ENCODE measurements around the gene COL15A1.

COL15A1 gene

DNA sequence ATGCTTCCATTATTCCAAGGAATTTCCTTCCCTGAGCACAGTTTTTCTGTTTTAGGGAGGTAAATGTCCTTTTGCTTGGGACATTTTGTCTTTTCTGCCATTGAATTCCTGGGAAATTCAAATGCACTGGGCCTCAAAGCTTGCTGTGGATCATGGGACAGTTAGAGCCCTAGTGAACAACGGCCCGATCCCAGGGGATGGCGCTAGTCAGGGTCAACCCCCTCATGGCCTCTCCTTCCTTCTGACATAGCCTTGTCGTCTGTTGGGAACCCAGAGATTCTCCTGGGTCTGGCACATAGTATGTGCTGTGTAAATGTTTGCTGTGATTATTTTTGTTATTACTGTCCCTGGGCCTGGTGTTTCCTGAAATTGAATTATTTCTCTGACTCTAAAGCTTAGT lies 30.7 kb upstream of the COL15A1 start:
- DNase-seq (ENCODE audit: low read depth): no peak
- H3K4me3 ChIP-seq (ENCODE audit: low read depth, low read length): no peak overlapping the region

DNA sequence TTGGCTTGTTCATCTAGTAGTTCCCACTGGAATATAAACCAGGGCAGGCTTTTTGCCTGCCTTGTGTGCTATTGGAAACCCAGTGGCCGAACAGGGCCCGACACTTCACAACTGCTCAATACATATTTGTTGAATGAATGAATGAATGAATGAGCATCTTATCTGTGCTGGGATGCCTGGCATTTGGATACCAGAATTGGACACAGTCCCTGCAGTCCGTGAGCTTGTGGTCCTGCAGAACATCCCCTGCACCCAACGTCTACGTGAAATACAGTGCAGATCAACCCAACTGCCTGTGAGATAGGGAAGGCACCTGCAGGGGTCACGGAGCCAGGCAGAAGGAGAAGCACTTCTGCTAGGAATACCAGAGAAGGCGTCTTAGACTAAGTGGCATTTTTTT lies 30.0 kb upstream of the COL15A1 start:
- DNase-seq (ENCODE audit: low read depth): no peak
- no peak overlapping the region for H3K4me3 ChIP-seq (ENCODE audit: low read depth, low read length)

DNA sequence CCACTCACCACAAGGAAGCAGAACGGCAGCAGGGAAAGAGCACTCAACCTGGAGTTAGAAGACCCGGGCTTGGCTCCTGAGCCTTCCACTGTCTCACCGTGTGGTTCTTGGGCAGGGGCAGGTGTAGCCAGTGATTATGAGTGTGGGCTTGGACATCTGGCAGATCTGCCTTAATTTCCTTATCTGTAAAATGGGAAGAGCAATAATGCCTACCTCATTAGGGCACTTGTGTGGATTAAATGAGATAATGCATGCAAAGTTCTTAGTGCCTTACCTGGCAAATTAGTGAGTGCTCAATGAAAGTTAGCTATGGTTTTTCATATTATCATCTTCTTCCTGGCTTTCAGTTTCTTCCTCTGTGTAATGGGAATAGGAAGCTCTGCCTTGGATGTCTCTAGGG lies 28.1 kb upstream of the COL15A1 start:
- no peak overlapping the region for H3K4me3 ChIP-seq (ENCODE audit: low read depth, low read length)
- no peak for DNase-seq (ENCODE audit: low read depth)

DNA sequence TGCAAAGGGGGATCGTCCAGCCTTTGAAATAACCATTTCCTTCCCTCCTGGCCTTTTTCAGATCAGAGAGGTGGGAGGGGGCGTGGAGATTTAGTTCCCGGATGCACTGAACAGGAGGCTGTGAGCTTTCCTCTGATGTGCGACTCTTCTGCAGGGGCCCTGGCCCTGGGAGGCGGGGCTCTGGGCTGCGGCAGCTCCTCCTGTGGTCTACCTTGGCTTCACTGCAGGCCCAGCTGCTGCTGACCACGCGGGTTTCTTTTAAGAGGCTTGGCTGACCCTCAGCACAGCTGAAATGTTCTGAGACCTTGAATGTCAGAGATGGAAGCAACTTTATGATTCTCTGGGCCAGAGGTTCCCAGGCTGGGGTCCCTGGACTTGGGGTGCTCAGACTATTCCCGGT lies 27.0 kb upstream of the COL15A1 start:
- no peak overlapping the region for H3K4me3 ChIP-seq (ENCODE audit: low read depth, low read length)
- no peak for DNase-seq (ENCODE audit: low read depth)

DNA sequence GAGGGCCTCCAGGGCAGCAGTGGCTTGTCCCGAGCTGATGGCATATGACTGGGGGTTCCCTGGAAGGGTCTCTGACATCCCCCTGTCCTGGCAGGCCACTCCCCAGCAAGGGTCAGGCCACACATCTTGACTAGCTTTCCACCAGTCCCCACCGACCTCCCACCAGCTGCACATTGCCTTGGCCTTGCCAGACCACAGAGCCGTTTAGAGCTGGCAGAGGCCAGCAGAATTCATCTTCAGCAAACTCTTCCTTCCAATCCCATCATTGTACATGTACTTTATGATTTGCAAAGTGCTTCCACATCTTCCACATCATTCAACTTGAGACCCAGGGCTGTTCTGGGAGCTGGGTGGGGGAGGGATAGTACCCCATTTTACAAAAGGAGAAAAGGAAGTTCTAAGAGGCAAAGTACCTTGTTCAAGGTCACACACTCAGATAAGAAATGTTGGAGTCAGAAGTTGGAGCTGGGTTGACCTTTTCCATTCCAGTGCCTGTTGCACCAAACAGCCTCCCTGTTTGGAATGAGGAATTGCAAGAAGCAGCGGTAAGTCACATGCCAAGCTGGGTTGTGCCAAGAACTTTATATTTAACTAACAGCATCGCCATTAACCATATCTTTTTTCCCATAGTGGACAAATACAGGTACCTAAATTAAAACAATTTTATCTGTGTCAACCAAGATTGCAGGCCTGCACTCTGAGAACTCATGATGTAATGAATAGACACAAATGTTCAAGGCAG lies 25.8 kb upstream of the COL15A1 start:
- DNase-seq (ENCODE audit: low read depth): no peak
- H3K4me3 ChIP-seq (ENCODE audit: low read depth, low read length): no peak overlapping the region

DNA sequence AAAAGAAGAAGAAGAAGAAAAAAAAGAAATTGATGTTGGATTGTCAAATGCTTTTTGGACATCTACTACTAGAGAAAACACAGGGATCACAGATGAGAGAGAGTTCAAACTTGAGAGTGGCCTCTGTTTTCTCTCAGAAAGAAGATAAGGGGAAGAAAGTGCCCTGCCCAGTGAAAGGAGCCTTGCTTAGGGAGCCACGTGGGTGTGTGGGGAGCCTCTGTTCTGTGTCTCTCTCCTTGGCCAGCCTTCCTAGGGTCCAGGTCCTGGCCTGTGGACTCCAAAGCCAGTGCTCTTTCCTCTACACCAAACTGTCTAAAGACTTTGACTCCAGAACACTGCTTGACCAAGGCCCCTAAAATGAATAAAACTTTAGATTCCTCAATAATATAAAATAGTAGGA lies 22.0 kb upstream of the COL15A1 start:
- DNase-seq (ENCODE audit: low read depth): no peak
- H3K4me3 ChIP-seq (ENCODE audit: low read depth, low read length): no peak overlapping the region

DNA sequence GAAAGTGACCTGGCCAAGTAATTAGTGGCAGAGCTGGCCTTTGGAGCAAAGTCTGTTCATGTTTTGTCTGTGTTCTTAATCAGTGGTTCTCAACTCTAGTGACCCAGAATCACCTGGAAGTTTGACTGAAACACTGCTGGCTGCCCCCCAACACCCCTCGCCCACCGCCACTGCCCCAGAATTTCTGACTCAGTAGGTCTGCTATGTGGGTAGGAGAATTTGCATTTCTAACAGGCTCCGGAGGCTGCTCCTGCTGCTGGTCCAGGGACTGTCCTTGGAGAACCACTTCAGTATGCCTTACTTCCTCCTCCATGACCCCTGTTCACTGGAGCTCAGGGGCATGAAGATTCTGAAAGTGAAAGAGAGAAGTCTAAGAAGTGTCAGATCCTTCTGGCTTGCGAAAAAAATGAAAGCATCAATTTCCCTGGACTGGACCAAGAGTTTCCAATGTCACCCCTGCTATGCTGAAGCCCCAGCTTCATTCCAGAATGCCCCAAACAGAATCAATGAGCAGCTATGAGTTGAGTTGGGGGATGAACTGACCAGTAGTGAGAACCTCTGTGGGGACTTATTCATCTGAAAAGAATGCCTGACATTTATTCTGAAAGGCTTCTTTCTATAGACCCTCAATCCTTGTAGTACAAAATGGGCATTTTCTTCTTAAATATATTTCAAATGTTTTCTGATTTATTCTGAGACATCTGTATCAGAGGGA lies 20.8 kb upstream of the COL15A1 start:
- no peak for DNase-seq (ENCODE audit: low read depth)
- no peak overlapping the region for H3K4me3 ChIP-seq (ENCODE audit: low read depth, low read length)

DNA sequence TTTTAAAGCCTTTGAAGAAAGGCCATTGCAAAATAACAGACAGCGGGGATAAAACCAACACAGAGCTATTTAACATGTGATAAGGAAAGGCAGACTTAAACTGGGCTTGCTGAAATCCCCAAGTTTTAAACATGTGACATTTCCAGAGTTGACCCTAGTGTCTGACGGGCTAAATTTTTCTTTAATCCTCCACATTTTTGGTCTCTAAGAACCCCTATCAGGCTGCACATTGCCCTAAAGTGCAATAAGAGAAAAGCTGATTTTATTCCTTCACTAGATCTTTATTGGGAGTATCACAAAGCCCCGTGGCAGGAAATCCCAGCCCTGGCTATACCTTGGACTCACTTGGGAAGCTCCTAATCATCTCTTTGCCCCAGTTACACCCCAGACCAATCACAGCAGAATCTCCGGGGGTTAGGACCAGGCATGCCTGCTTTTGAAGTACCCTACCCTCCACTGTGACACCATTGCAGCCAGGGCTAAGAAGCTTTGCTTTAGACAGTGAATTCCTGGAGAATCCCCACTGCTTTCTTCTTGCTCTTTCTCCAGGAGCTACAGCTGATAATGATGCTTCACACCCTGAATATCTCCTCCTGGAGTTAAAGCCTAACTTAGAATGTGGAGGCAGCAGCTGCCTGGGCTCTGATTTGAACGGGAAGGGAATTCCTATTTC lies 20.1 kb upstream of the COL15A1 start:
- no peak for DNase-seq (ENCODE audit: low read depth)
- H3K4me3 ChIP-seq (ENCODE audit: low read depth, low read length): no peak overlapping the region

DNA sequence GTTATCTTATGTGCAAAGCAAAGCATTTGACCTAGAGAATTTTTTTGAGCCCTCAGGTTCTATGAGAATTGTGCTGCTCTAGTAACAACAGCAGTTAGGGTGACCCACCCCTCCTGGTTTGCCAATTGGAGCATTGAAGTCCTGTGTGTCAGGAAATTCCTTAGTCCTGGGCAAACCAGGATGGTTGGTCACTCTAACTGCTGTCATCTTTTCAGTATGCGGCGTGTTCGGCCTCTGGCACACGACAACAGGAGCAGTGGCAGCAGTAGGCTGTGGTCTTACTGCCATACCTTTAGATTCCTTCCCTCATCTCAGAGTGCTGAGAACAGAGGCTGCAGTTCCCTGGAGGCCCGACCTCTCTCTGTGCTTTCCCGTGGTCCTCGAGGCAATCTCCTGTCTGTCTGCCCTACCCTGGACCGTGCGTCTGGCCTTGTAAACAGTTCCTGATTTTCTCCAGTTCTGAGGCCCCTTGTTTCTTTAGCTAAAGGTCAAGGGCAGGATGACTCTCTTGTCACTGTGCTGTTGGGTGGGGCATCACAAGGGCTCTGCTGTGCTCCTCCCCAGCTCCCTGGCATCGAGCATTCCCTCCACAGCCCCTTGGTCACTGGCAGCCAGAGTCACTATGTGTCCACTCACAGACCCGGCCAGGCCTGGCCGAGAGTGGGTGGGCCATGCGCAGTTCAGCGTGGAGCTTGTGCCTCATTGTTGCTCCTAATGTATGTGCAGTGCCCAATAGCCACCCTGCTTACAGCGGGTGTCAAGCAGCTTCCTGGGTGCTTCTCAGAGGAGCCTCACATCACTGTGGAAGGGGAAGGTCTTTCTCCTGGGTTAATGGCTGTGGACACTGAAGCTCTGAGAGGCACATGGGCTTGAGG lies 18.5 kb upstream of the COL15A1 start:
- H3K4me3 ChIP-seq (ENCODE audit: low read depth, low read length): no peak overlapping the region

DNA sequence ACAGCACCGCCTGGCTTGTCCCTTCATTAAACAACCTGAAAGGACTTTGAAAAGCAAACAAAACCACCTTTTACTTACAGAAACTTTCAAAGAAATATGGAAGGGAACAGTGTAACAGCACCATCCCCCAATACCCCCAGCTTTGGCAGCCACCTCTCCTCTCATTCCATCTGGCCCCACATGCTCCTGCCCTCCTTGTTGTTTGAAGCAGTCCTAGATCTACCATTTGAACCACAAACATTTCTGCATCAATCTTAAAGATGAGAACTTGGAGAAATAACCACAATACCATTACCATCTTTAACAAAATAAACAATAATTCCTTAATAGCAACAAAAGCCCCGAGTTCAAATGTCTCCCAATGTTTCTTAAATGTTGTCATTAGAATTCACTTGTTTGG lies 17.8 kb upstream of the COL15A1 start:
- DNase-seq (ENCODE audit: low read depth): no peak
- no peak overlapping the region for H3K4me3 ChIP-seq (ENCODE audit: low read depth, low read length)

More for the DNA sequence above, 18.5 kb upstream of the COL15A1 start:
- no peak for DNase-seq (ENCODE audit: low read depth)

DNA sequence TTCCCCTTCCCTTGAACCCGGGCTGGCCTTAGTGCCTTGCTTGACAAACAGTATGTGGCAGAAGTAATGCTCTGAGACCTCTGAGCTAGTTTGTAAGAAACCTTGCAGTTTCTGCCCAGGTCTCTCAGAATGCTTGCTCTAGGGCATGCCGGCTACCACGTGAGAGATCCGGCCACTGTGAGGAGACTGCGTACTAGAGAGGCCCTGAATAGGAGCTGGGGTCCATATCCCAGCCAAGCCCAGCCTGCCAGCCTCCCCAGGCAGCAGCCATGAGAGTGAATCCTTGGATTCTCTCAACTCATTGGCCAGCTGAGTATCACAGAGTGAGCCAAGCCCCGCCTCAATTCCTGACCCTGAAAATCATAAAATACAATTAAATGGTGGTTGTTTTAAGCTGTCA lies 16.0 kb upstream of the COL15A1 start:
- H3K4me3 ChIP-seq (ENCODE audit: low read depth, low read length): no peak overlapping the region
- DNase-seq (ENCODE audit: low read depth): no peak

DNA sequence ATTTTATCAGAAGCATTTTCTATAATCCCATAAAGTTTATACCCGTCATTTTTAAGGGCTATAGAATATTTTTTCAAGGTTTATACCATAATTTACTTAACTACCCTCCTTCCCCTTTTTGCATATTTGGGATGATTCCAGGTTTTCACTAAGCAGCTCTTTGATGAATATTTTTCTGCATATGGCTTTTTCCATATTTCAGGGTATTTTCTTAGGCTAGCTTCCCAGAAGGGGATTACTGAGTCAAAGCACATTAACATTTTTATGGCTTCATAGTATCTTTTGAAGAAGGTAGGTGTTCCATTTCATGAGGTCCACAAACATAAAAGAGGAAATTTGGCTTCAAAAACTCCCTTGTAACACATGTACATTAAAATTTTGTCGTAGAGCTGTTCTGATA lies 14.6 kb upstream of the COL15A1 start:
- no peak for DNase-seq (ENCODE audit: low read depth)
- no peak overlapping the region for H3K4me3 ChIP-seq (ENCODE audit: low read depth, low read length)

DNA sequence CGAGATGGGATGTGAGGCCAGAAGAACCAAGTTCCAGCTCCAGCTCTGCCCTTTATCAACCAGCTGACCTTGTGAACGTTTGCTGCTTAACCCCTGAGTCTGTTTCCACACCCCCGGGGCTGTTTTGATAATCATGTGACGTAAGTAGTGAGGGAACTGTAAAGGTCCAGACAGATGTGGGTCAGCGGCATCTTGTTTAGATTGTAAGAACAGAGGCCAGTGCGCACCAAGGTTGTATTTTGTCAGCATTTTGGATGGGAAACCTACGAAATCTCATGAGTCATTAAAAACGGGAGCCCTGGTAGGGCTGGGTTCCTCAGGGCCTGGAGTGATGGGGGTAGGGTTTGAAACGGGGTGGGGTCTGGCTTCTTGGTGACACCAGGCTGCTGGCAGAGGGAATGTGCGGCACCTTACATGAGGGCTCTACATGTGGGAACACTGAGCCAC lies 13.8 kb upstream of the COL15A1 start:
- no peak overlapping the region for H3K4me3 ChIP-seq (ENCODE audit: low read depth, low read length)
- DNase-seq (ENCODE audit: low read depth): no peak

DNA sequence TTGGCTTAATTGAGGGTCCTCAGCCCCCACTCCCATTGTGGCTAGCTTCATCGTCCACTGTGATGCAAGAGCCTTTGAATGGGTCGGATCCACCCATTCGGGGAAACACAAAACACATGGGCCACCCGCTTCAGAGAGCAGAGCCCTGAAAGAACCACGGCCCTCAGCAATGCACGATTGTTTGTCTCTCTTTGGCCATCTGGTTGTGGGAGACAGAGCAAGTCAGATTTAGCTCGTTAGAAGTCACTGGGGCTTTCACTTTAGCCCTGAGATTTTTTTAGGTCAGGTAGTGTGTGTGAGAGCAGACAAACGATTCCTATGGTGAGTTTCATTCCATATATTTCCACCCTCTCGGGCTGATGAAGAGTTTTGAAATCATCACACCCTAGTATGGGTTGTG lies 12.9 kb upstream of the COL15A1 start:
- H3K4me3 ChIP-seq (ENCODE audit: low read depth, low read length): no peak overlapping the region
- no peak for DNase-seq (ENCODE audit: low read depth)

DNA sequence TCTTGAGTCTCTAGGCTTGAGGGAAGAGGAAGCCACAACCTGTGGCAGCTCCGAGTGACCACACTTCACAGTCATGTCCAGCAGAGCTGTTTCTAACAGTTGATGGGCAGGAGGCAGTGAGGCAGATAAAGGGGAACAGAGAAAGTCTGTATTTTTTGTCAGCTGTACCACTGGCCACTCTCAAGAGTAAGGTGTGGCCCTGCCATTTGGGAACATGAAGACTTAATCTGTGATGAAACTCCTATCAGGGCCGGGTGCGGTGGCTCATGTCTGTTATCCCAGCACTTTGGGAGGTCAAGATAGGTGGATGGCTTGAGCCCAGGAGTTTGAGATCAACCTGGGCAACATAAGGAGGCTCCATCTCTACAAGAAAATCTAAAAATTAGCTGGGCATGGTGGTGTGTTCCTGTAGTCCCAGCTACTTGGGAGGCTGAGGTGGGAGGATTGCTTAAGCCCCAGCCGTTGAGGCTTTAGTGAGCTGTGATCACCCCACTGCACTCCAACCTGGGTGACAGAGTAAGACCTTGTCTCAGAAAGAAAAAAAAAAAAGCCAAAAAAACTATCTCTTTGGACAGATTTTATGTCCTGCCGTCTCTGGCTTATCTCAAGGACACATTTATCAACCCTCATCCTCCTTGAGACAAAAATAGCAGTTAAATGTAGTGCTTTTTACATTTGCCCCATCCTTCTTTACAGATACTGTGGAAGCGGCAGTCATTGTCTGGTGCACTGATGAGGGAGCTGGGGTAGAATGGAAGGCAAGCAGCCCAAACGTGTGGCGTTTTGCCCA lies 11.9 kb upstream of the COL15A1 start:
- DNase-seq (ENCODE audit: low read depth): no peak
- no peak overlapping the region for H3K4me3 ChIP-seq (ENCODE audit: low read depth, low read length)

DNA sequence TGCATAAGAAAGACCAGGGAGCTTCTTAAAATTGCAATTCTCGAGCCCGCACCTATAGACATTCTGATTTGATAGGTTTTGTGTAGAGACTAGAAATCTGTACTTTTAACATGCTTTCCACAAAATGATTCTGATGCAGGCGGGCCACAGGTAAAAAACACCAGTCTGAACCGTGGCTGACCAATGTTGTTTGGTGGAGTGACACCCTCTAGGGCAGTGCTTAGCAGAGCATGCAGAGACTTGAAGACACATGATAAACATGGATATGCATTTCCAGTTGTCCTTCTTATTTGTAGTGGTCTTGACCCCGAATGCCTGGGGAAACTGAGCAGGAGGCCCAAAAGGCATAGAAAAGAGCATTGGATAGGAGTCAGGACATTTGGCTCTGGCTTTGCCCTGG lies 10.5 kb upstream of the COL15A1 start:
- no peak for DNase-seq (ENCODE audit: low read depth)
- H3K4me3 ChIP-seq (ENCODE audit: low read depth, low read length): no peak overlapping the region

DNA sequence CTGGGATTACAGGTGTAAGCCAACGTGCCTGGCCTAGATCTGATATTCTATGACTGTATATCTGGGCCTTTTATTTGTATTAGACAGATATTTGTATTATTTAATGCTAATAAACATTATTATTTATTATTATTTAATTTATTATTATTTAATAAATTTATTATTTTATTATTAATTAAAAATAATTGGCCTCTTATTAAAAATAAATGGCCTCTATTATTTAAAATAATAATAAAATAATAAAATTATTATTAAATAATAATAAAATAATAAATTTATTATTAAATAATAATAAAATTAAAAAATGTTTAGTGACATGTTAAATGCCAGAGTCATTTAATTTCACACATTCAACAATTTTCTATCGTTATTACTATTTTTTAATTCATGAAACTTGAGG lies 9.8 kb upstream of the COL15A1 start:
- no peak overlapping the region for H3K4me3 ChIP-seq (ENCODE audit: low read depth, low read length)

DNA sequence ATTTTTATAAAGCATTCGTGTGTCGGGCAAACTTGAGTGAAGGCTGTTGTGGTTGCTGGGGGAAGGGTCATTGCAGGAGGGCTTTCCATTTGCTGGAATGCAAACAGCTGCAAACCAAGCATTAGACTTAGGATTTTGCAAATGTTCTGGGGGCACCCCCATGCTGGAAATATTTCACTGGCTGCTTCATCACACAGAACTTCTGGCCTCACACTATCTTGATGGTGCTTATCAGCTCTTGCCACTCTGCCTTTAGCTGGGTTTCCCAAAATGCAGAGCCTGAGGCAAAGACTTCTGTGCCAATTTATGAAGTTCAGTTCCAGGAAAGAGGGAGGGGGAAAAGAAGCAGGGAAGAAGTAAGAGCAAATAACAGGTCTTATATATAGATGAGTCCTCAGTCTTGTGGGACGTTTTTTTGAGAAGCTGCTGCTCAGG lies 8.6 kb upstream of the COL15A1 start:
- no peak overlapping the region for H3K4me3 ChIP-seq (ENCODE audit: low read depth, low read length)
- DNase-seq (ENCODE audit: low read depth): peak; percentile 46

More for the DNA sequence above, 9.8 kb upstream of the COL15A1 start:
- DNase-seq (ENCODE audit: low read depth): no peak

DNA sequence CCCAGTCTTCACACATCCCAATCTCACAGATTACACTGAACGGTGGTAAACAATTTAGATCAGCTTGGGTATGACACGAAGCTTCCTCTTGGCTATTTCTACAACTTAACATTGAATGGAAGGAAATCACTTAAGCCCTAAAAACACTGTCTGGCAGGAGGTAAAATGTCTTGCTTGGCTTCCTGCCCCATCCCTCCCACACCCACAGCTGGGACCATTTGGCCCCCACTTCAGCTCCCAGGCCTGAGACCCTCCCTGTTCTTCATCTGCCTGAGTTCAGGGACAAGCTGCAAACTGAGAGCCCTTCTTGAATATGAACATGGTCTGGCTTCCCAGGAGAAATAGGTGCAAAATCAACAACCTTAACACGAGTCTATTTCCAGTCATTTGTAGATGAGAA lies 3.4 kb upstream of the COL15A1 start:
- no peak overlapping the region for H3K4me3 ChIP-seq (ENCODE audit: low read depth, low read length)
- no peak for DNase-seq (ENCODE audit: low read depth)
